GM20000 (cell line): ENCODE results near the gene RNH1.
"Not testable (repeated sequence)": the region's sequence is repeated elsewhere in the genome, so short reads cannot be mapped to it uniquely, and the experiment has no call there.

Experiments
- DNase-seq: peaks from one replicate; pipeline ENCODE4 v3.0.0; 2012; ENCODE audit warnings: low spot score
- TF ChIP-seq, protein P1 (sequence below): IDR thresholded peaks from 2 replicates; pipeline ENCODE4 v1.5.1; 2012; ENCODE audit warnings: mild to moderate bottlenecking, control low read depth; ENCODE audit errors: extremely low read depth, missing control alignments

RNH1 gene

GRCh38 chr11:473962-474785, 32.9 kb downstream of the RNH1 start:
- TF ChIP-seq, protein P1, sequence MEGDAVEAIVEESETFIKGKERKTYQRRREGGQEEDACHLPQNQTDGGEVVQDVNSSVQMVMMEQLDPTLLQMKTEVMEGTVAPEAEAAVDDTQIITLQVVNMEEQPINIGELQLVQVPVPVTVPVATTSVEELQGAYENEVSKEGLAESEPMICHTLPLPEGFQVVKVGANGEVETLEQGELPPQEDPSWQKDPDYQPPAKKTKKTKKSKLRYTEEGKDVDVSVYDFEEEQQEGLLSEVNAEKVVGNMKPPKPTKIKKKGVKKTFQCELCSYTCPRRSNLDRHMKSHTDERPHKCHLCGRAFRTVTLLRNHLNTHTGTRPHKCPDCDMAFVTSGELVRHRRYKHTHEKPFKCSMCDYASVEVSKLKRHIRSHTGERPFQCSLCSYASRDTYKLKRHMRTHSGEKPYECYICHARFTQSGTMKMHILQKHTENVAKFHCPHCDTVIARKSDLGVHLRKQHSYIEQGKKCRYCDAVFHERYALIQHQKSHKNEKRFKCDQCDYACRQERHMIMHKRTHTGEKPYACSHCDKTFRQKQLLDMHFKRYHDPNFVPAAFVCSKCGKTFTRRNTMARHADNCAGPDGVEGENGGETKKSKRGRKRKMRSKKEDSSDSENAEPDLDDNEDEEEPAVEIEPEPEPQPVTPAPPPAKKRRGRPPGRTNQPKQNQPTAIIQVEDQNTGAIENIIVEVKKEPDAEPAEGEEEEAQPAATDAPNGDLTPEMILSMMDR: no peak
- no peak for DNase-seq

DNA sequence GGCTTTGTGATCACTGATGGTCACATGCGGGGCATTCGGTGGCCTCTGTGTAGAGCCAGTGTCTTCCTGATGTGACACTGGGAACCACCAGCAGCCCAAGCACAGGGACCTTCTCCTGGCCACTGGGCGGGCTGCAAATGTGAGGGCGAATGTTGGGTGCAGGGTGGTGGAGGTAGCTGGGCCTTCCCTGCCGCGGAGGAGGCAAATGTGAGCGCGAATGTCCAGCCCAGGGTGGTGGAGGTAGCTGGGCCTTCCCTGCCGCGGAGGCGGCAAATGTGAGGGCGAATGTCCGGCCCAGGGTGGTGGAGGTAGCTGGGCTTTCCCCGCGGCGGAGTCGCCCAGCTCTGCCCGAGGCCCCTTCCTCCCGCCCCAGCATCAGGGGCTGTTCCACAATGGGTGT, 33.6 kb downstream of the RNH1 start:
- DNase-seq: no peak

DNA sequence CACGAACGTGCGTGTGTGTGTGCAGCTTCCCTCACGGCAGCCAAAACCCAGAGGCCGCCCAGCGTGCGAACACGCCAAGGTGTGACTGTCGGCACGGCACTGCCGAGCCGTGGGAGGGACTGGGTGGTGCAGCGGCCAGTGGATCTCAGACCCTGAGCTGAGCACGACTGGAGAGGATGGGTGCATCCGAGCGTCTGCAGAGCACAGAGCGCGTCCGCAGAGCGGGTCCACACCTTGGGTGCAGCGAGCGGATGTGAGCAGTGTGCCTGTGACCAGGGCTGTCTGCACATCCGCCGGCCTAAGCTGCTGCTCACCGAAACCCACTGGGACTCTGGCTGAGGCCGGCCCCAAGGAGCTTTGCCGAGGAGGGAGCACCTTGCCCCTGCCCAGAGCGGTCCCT, 34.2 kb downstream of the RNH1 start:
- TF ChIP-seq, protein P1: no peak
- no peak for DNase-seq

More for the DNA sequence above, 33.6 kb downstream of the RNH1 start:
- TF ChIP-seq, protein P1: no peak

DNA sequence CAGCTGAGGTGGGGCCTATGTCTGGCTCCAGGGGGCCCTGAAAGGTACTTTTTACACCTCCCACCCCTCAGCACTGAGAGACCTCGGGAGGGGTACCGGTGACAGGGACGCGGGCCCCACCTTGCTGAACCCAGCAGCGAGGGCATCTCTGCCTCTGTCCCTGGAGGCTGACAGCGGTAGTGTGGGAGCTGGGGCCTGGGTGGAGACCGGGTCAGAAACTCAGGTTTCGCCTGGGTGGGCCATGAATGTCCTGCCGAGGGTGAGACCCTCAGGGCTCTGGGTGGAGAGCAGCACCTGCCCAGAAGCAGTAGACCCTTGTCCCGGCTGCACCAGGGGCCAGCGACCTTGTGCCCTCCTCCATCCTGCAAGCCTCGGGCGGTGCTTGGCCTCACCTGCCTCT, 34.8 kb downstream of the RNH1 start:
- no peak for DNase-seq
- TF ChIP-seq, protein P1: no peak

GRCh38 chr11:471468-472145, 35.4 kb downstream of the RNH1 start:
- TF ChIP-seq, protein P1: no peak
- no peak for DNase-seq

DNA sequence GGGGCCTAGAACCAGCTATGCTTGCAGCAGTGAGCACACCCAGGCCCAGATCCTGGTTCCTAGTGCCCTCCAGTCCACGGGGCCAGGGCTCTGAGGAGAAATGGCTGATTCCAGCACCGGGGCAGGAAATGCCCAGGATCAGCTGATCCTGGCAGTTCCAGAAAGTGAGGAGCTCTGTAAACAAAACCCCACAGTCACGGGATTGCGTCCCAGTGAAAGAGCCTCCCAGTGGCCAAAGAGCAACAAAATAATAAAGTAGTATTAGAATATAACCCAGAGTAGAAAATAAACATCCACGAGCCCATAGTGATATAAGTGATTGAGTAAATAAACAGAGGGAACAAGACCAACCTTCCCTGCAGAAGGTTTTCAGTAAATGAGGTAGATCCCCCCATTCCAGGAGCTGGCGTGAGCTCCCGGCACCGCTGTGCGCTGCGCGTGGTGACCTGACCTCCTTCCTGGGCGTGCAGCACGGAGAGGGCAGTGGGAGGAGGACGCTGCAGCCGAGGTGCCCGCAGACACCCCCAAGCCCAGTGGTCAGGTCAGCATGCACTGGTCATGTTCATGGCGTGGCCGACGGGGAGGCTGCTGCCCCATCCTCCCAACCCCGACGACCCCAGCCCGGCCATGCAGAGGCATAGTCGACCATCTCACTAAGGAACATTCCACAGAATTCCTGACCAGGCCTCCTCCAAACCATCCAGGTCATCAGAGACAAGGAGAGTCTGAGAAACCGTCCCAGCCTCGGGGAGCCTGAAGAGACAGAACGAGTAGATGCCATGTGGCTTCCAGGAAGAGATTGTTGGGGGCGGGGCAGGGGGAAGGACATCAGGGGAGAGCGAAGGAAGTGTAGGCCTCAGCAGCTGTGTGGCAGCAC, 37.1 kb downstream of the RNH1 start:
- TF ChIP-seq, protein P1: no peak
- no peak for DNase-seq

DNA sequence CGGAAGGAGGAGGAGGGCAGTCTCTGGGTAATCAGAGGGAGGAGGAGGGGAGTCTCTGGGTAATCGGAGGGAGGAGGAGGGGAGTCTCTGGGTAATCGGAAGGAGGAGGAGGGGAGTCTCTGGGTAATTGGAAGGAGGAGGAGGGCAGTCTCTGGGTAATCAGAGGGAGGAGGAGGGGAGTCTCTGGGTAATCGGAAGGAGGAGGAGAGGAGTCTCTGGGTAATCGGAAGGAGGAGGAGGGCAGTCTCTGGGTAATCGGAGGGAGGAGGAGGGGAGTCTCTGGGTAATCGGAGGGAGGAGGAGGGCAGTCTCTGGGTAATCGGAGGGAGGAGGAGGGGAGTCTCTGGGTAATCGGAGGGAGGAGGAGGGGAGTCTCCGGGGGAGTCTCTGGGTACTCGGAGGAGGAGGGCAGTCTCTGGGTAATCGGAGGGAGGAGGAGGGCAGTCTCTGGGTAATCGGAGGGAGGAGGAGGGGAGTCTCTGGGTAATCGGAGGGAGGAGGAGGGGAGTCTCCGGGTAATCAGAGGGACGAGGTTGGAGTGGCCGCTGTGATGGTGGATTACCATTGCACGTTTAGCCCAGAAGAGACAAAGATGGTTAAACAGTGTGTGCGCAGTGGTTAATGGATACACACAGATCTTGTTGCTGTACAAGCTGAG, 37.9 kb downstream of the RNH1 start:
- not testable (repeated sequence) for DNase-seq
